Bronchial epithelial cell (primary cell): ENCODE results near the gene MYH15. TPM values are rescaled to one million over a fixed set of nuclear protein-coding genes. Genes with fewer than 3 reads are reported as not detected.

ENCODE experiments used
- DNase-seq: peaks from one replicate; pipeline ENCODE4 v3.0.0-alpha.2; 2010; ENCODE audit warnings: low read depth
- FAIRE-seq: peaks from 2 replicates; lab custom pipeline; 2011; peaks lifted over from hg19 to GRCh38; lab: Jason Lieb, UNC
- H3K27me3 ChIP-seq: 2 replicates; pipeline ENCODE4 v1.5.1; 2011; ENCODE audit warnings: low read length; ENCODE audit not compliant: control insufficient read depth, insufficient read depth
- H3K36me3 ChIP-seq: 2 replicates; pipeline ENCODE4 v1.5.1; 2011; ENCODE audit warnings: low read length; ENCODE audit not compliant: control insufficient read depth, insufficient read depth
- H3K4me3 ChIP-seq: 2 replicates; pipeline ENCODE4 v1.5.1; 2011; ENCODE audit warnings: mild to moderate bottlenecking, low read depth, low read length, control low read depth
- total RNA-seq: library from RNA; depleted of rRNA; stranded (reverse); fragments of >200 nt; gene quantifications from 2 replicates; pipeline ENCODE4 v1.2.1, GENCODE V29; 2014
- TF ChIP-seq, protein P1 (sequence below): IDR thresholded peaks from 2 replicates; pipeline ENCODE4 v1.5.1; 2011; ENCODE audit warnings: mild to moderate bottlenecking, moderate library complexity, low read length, control low read depth, inconsistent platforms; ENCODE audit not compliant: insufficient read depth, severe bottlenecking

The MYH15 gene
- total RNA-seq, 1 donor from 2014 or later, result under 0.01 TPM

DNA sequence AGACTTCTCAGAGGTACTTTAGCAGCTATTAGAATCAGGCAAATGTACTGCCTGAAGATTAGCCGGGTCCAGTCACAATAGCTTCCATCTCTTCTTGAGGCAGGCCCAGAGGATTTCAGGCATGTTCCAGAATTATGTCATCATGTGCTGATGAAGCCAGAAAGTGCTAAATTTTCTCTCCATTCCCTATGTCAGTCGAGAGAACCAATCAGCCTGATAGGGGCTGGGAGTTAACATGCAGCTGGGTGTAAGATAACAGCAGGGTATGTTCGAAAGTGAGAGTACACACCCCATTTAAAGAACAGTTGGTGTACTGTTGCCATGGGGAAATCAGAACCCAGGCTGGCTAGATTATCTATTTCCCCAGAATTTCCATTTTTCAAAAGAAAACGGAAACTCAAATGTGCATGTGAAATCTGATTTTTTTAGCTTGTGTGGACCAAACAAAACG, 48.7 kb downstream of the MYH15 start:
- Histone ChIP-seq H3K4me3 (no peak overlapping the region), H3K36me3 (no peaks in the 10 kb centered on the region), H3K27me3 (no peaks in the 10 kb centered on the region)
- DNase-seq (no peak), FAIRE-seq (no peak)
- TF ChIP-seq, protein P1, sequence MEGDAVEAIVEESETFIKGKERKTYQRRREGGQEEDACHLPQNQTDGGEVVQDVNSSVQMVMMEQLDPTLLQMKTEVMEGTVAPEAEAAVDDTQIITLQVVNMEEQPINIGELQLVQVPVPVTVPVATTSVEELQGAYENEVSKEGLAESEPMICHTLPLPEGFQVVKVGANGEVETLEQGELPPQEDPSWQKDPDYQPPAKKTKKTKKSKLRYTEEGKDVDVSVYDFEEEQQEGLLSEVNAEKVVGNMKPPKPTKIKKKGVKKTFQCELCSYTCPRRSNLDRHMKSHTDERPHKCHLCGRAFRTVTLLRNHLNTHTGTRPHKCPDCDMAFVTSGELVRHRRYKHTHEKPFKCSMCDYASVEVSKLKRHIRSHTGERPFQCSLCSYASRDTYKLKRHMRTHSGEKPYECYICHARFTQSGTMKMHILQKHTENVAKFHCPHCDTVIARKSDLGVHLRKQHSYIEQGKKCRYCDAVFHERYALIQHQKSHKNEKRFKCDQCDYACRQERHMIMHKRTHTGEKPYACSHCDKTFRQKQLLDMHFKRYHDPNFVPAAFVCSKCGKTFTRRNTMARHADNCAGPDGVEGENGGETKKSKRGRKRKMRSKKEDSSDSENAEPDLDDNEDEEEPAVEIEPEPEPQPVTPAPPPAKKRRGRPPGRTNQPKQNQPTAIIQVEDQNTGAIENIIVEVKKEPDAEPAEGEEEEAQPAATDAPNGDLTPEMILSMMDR, result no peak

DNA sequence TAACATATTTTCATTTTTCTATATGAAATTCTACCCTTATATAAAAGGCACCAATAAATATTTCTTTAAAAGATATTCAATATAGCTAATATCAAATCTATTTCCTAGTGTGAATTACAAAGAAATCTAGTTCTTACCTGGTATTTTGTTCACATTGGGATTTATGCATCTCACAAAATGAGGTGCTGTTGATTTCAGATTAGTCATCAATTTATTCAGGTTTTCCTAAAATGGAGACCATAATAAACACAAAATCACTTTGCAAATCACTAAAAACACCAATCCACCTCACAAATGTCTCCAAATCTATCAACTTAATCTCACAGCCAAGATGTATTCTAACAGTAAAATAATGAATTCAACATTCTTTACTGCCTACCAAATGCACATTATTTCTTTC, 51.2 kb downstream of the MYH15 start:
- TF ChIP-seq, protein P1, result no peak
- FAIRE-seq, result no peak
- no peak for DNase-seq
- no peaks in the 10 kb centered on the region for H3K27me3 ChIP-seq
- no peak overlapping the region for H3K4me3 ChIP-seq
- no peaks in the 10 kb centered on the region for H3K36me3 ChIP-seq

DNA sequence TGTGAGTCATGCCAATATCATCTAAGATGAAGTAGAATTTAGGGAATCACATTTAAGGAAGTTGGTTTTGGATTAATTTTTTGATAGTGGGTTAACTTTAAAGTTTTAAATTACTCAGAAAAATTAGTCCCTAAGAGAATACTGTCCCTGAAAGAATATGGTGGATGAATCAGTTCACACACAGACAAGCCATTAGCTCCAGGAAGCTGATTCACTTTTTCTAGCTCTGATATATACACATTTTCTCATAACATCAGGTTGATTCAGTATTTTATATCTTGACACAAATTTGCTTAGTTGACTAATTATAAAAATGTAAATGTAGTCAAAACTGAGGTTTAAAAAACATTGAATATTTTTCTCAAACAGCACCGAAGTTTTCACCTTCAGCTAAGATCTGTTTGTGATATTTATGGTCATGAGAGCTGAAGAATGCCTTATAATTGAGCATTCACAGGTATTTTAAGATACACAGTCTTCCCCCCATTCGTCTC, 55.1 kb downstream of the MYH15 start:
- Histone ChIP-seq H3K4me3 (no peak overlapping the region), H3K36me3 (no peaks in the 10 kb centered on the region), H3K27me3 (no peaks in the 10 kb centered on the region)
- no peak for FAIRE-seq
- peak; percentile 25 for DNase-seq
- TF ChIP-seq, protein P1, result no peak

DNA sequence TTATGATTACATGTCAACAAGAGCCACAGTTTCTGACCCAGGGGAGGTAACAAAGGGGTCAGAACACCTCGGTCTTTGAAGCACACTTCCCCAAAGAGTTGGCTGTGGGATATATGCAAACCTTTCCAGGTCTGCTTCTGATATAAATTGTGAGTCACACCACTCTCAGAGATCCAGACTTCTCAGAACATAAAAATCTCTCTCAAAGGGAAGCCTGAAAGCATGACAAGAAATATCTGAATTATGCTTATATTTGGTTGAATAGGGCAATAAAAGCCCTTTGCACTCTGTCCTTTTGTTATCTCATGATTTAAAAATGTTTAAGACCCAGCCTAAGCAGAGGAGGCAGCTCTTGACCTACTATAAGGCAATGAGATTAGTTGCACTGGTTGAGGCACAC, 56.8 kb downstream of the MYH15 start:
- Histone ChIP-seq H3K36me3 (no peaks in the 10 kb centered on the region), H3K4me3 (no peak overlapping the region), H3K27me3 (no peaks in the 10 kb centered on the region)
- no peak for DNase-seq
- TF ChIP-seq, protein P1, result no peak
- no peak for FAIRE-seq

DNA sequence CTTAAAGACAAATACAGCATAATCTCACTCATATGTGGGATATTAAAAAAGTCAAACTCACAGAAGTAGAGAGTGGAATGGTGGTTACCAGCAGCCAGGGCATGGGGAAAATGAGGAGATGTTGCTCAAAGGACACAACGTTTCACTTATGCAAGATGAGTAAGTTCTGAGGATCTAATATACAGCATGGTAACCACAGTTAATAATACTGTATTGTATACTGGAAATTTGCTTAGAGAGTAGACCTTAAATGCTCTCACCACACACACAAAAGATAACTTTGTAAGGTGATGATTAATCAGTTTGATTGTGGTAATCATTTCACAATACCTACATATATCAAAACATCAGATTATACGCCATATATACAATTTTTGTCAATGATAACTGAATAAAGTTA, 60.0 kb downstream of the MYH15 start:
- TF ChIP-seq, protein P1, result no peak
- DNase-seq (peak; percentile 9), FAIRE-seq (no peak)
- Histone ChIP-seq H3K4me3 (no peak overlapping the region), H3K36me3 (no peaks in the 10 kb centered on the region), H3K27me3 (no peaks in the 10 kb centered on the region)

DNA sequence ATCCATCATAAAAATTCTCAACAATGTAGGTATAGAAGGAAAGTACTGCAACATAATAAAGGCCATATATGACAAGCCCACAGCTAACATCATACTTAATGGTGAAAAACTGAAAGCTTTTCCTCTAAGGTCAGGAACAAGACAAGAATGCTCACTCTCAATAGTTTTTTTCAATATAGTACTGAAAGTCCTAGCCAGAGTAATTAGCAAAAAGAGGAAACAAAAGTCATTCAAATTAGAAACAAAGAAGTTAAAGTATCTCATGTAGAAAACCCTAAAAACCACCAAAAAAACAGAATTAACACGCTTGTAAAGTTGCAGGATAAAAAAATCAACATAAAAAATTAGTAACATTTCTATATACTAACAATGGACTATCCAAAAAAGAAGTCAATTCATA, 61.8 kb downstream of the MYH15 start:
- DNase-seq (no peak), FAIRE-seq (no peak)
- TF ChIP-seq, protein P1, result no peak
- H3K36me3 ChIP-seq, result no peaks in the 10 kb centered on the region
- no peak overlapping the region for H3K4me3 ChIP-seq
- H3K27me3 ChIP-seq, result no peaks in the 10 kb centered on the region
